HEK293 (cell line): ENCODE data around the gene UFSP1.

Experiments
- CTCF ChIA-PET: fragments of 350-600 bp; formaldehyde crosslinking; extraction: SDS; loops from one replicate; lab custom pipeline; 2021; ENCODE audit warnings: antibody characterized with exemption; lab: Yijun Ruan, JAX
- POLR2A ChIA-PET: fragments of 300-600 bp; formaldehyde crosslinking; extraction: SDS; loops from one replicate; lab custom pipeline; 2020; ENCODE audit warnings: antibody characterized with exemption, inconsistent platforms; lab: Yijun Ruan, JAX
- H3K27ac ChIP-seq: fragments of 200-500 bp; sonication (Bioruptor generic); 2 replicates; pipeline ENCODE4 v1.5.1; 2014; ENCODE audit warnings: low read depth, low read length, control low read depth, inconsistent platforms; ENCODE audit errors: extremely low read depth
- H3K36me3 ChIP-seq, 2 experiments: fragments of 200-500 bp in 1 of 2; sonication (Bioruptor generic) in 1 of 2; 1 replicate in 1 of 2; 2 replicates in 1 of 2; pipeline ENCODE4 v1.5.1; 2014 to 2017; ENCODE audit warnings: inconsistent platforms in 2 of 2, low read length in 2 of 2; ENCODE audit not compliant: control insufficient read depth in 2 of 2, insufficient read depth in 1 of 2
- H3K4me1 ChIP-seq: fragments of 200-500 bp; sonication (Bioruptor generic); 2 replicates; pipeline ENCODE4 v1.5.1; 2014; ENCODE audit warnings: mild to moderate bottlenecking, low read length, inconsistent platforms; ENCODE audit not compliant: control insufficient read depth, insufficient read depth
- H3K4me3 ChIP-seq: 2 replicates; pipeline ENCODE4 v1.5.1; 2011; ENCODE audit warnings: low read depth, mild to moderate bottlenecking, control low read depth, low read length, moderate library complexity
- H3K9me3 ChIP-seq: fragments of 200-500 bp; sonication (Bioruptor generic); 2 replicates; pipeline ENCODE4 v1.5.1; 2014; ENCODE audit warnings: low read depth, low read length, inconsistent platforms; ENCODE audit not compliant: control insufficient read depth, insufficient read depth
- EGR2 ChIP-seq: fragments of 450-650 bp; formaldehyde crosslinking; IDR thresholded peaks from 2 replicates; pipeline ENCODE4 v1.5.1; 2016; ENCODE audit warnings: low read depth, missing biosample characterization, missing genetic modification characterization
- HIC1 ChIP-seq: fragments of 450-650 bp; formaldehyde crosslinking; IDR thresholded peaks from 2 replicates; pipeline ENCODE4 v1.5.1; 2016; ENCODE audit warnings: missing biosample characterization, missing genetic modification characterization
- KLF1 ChIP-seq: fragments of 450-650 bp; formaldehyde crosslinking; IDR thresholded peaks from 2 replicates; pipeline ENCODE4 v1.5.1; 2016; ENCODE audit warnings: missing biosample characterization, missing genetic modification characterization
- PRDM10 ChIP-seq: fragments of 450-650 bp; formaldehyde crosslinking; IDR thresholded peaks from 2 replicates; pipeline ENCODE4 v1.5.1; 2016; ENCODE audit warnings: missing biosample characterization, missing genetic modification characterization
- TRIM28 ChIP-seq: IDR thresholded peaks from 2 replicates; pipeline ENCODE4 v1.6.1; 2011; ENCODE audit warnings: low read length, control low read depth, borderline replicate concordance
- ZBTB48 ChIP-seq: fragments of 450-650 bp; formaldehyde crosslinking; IDR thresholded peaks from 2 replicates; pipeline ENCODE4 v1.5.1; 2016; ENCODE audit warnings: missing biosample characterization, missing genetic modification characterization
- ZBTB6 ChIP-seq: fragments of 450-650 bp; formaldehyde crosslinking; IDR thresholded peaks from 2 replicates; pipeline ENCODE4 v1.5.1; 2017; ENCODE audit warnings: missing biosample characterization, missing genetic modification characterization
- ZNF155 ChIP-seq: fragments of 450-650 bp; formaldehyde crosslinking; IDR thresholded peaks from 2 replicates; pipeline ENCODE4 v1.5.1; 2016; ENCODE audit warnings: missing biosample characterization, missing genetic modification characterization
- ZNF302 ChIP-seq: fragments of 450-650 bp; formaldehyde crosslinking; IDR thresholded peaks from 2 replicates; pipeline ENCODE4 v1.5.1; 2016; ENCODE audit warnings: missing biosample characterization, missing genetic modification characterization, low read depth
- ZNF335 ChIP-seq: fragments of 450-650 bp; formaldehyde crosslinking; conservative IDR thresholded peaks from 2 replicates; pipeline ENCODE4 v1.5.1; 2016; ENCODE audit warnings: missing biosample characterization, missing genetic modification characterization
- ZNF513 ChIP-seq: fragments of 450-650 bp; IDR thresholded peaks from 2 replicates; pipeline ENCODE4 v1.5.1; 2018; ENCODE audit warnings: missing biosample characterization, missing genetic modification characterization
- ZNF529 ChIP-seq: fragments of 450-650 bp; formaldehyde crosslinking; IDR thresholded peaks from 2 replicates; pipeline ENCODE4 v1.5.1; 2017; ENCODE audit warnings: missing genetic modification characterization, missing biosample characterization; ENCODE audit not compliant: insufficient replicate concordance
- ZNF560 ChIP-seq: fragments of 450-650 bp; formaldehyde crosslinking; IDR thresholded peaks from 2 replicates; pipeline ENCODE4 v1.5.1; 2017; ENCODE audit warnings: missing biosample characterization, missing genetic modification characterization, borderline replicate concordance
- ZNF600 ChIP-seq: fragments of 450-650 bp; formaldehyde crosslinking; IDR thresholded peaks from 2 replicates; pipeline ENCODE4 v1.5.1; 2016; ENCODE audit warnings: missing biosample characterization, missing genetic modification characterization

UFSP1 gene

GRCh38 chr7:100867040-100867775, 22.3 kb downstream of the UFSP1 start, which contains the start of gene TRIP6 (continued):
- TF ChIP-seq ZNF302 (tag by site-specific recombination) = no peak
- TF ChIP-seq, all 188 proteins: peak for 75

GRCh38 chr7:100866729-100867039, 22.8 kb downstream of the UFSP1 start:
- H3K4me3 ChIP-seq = peak overlapping the region; percentile 64
- H3K4me1 ChIP-seq = no peaks in the 10 kb centered on the region; the same call in 1 of the 2 replicates
- no peaks in the 10 kb centered on the region for H3K9me3 ChIP-seq
- ChIA-PET POLR2A (interaction anchor here (1.0 to 1.4 kb wide), 4 partner anchors 8 to 161 kb away, joined by 6 to 9 read pairs (median 7); partner anchors contain the start of genes POP7, SLC12A9, SRRT and UFSP1), CTCF (interaction anchor here (0.6 to 1.0 kb wide), 3 partner anchors 9 to 142 kb away, joined by 3 to 4 read pairs (median 4); partner anchors contain the start of gene SLC12A9)
- TF ChIP-seq ZNF600 (tag by site-specific recombination) (peak; percentile 22; the same call in 1 of the 2 replicates), EGR2 (tag by site-specific recombination) (no peak)
- peak overlapping the region; percentile 86; the same call in 1 of the 2 replicates for H3K27ac ChIP-seq
- peaks cover 9 to 18% of the 10 kb centered on the region in 2 experiments; a peak in 2 of 3 replicates for H3K36me3 ChIP-seq

- peaks cover 7 to 14% of the 10 kb centered on the region in 2 experiments; a peak in 2 of 3 replicates for H3K36me3 ChIP-seq
- H3K27ac ChIP-seq = peak overlapping the region; percentile 86; the same call in 1 of the 2 replicates
- no peak overlapping the region for H3K4me3 ChIP-seq
- POLR2A ChIA-PET = interaction anchor here (1.0 to 1.4 kb wide), 3 partner anchors 9 to 160 kb away, joined by 6 to 9 read pairs (median 7); partner anchors contain the start of genes POP7, SLC12A9 and SRRT
- H3K4me1 ChIP-seq = no peaks in the 10 kb centered on the region; the same call in 1 of the 2 replicates
- CTCF ChIA-PET = no interaction called here
- TF ChIP-seq ZNF513 (tag by site-specific recombination) = peak; percentile 51; the same call in 1 of the 2 replicates
- TF ChIP-seq ZNF155 = no peak
- no peak for TF ChIP-seq TRIM28
- TF ChIP-seq PRDM10 (tag by site-specific recombination) = peak; percentile 18; the same call in 1 of the 2 replicates
- TF ChIP-seq ZNF335 (tag by site-specific recombination) = no peak
- TF ChIP-seq HIC1 (tag by site-specific recombination) = peak; percentile 69
- TF ChIP-seq ZBTB48 (tag by site-specific recombination) = no peak
- 0 out of 2 replicates have a peak, but pooled peaks have one; percentile 12 for TF ChIP-seq ZBTB6 (tag by site-specific recombination)
- no peak for TF ChIP-seq ZNF560 (tag by site-specific recombination)
- peak; percentile 30; the same call in 1 of the 2 replicates for TF ChIP-seq KLF1 (tag by site-specific recombination)
- TF ChIP-seq ZNF529 (tag by site-specific recombination) = no peak
- no peaks in the 10 kb centered on the region for H3K9me3 ChIP-seq
Observed at GRCh38 chr7:100865938-100866728, 23.4 kb downstream of the UFSP1 start.
